Right lobe of liver (tissue), 6 donors: ENCODE data around the gene RASSF8. TPM values are rescaled to one million over a fixed set of nuclear protein-coding genes. Genes with fewer than 3 reads are reported as not detected.

Experiments
- ATAC-seq, 4 donors: fragments of 200-7000 bp; cut with Tn5 transposase; one replicate each; pipeline ENCODE4 v1.9.1; 2020; ENCODE audit warnings: mild to moderate bottlenecking in 4 of 4, moderate library complexity in 4 of 4
- DNase-seq, 3 donors: peaks; one replicate each; pipeline ENCODE4 v3.0.0-alpha.2; 2020
- H3K27ac ChIP-seq, 3 donors: fragments of 200-600 bp; one replicate each; pipeline ENCODE4 v1.8.0; 2022
- H3K27me3 ChIP-seq, 2 donors: fragments of 200-600 bp; one replicate each; pipeline ENCODE4 v1.8.0; 2022
- H3K36me3 ChIP-seq, 4 donors: fragments of 200-600 bp; sonication (generic) in 1 of 4; one replicate each; pipeline versions ENCODE4 v1.5.1 to v1.8.0; 2017 to 2022; ENCODE audit warnings: control low read depth in 1 of 4
- H3K4me1 ChIP-seq, 4 donors: fragments of 200-600 bp; sonication (generic) in 1 of 4; one replicate each; pipeline versions ENCODE4 v1.5.1 to v1.8.0; 2017 to 2022; ENCODE audit warnings: control low read depth in 1 of 4
- H3K4me3 ChIP-seq, 3 donors: fragments of 200-600 bp; one replicate each; pipeline ENCODE4 v1.8.0; 2022
- H3K9me3 ChIP-seq, 4 donors: fragments of 200-600 bp; sonication (generic) in 1 of 4; one replicate each; pipeline versions ENCODE4 v1.5.1 to v1.8.0; 2017 to 2022; ENCODE audit warnings: control low read depth in 1 of 4
- CTCF ChIP-seq, 4 donors: fragments of 200-600 bp in 3 of 4; fragments of 450-650 bp in 1 of 4; IDR thresholded peaks; one replicate each; pipeline versions ENCODE4 v1.5.1 to v1.8.0; 2016 to 2022; ENCODE audit warnings: antibody characterized with exemption in 4 of 4, mild to moderate bottlenecking in 2 of 4
- POLR2A ChIP-seq: fragments of 450-650 bp; IDR thresholded peaks from one replicate; pipeline ENCODE4 v1.6.1; 2017; ENCODE audit warnings: antibody characterized with exemption, mild to moderate bottlenecking
- WGBS: methylation state at CpG from one replicate; pipeline ENCODE4 v1.1.6; 2018; ENCODE audit warnings: low coverage, low lambda C conversion rate; ENCODE audit not compliant: insufficient coverage; ENCODE audit errors: missing lambda C conversion rate; 5-methylcytosine and 5-hydroxymethylcytosine counted together
- intact Hi-C, 2 donors: fragments of 100-400 bp; cut with DNase I; formaldehyde crosslinking; loops; one replicate each; pipeline versions ENCODE4 v1.11.2 to v1.14.1; 2022
- total RNA-seq, 6 experiments: library from RNA; depleted of rRNA in 2 of 6; stranded (reverse); fragments of >200 nt in 2 of 6; fragmentation: NEBNext Ultra II Directional in 3 of 6; extraction: Animal tissue kit (Norgen Biotek cat#: 25700) in 3 of 6; gene quantifications; one replicate each; pipeline versions ENCODE4 v1.1.0 to v1.2.4, GENCODE V29; 2016 to 2023
- donor health status: DM: no; HTN: yes; CAD: no.
- donor health status: DM: no; HTN: no; CAD: no.
- donor health status: DM: no; HTN: no; CAD: no.
- donor health status: DM: no; HTN: yes; CAD: no.
- donor health status: DM: no; HTN: yes; CAD: no.

RASSF8 gene
- total RNA-seq, 6 experiments from 2014 or later: 3.9 to 12.4 (median 7.3) TPM

DNA sequence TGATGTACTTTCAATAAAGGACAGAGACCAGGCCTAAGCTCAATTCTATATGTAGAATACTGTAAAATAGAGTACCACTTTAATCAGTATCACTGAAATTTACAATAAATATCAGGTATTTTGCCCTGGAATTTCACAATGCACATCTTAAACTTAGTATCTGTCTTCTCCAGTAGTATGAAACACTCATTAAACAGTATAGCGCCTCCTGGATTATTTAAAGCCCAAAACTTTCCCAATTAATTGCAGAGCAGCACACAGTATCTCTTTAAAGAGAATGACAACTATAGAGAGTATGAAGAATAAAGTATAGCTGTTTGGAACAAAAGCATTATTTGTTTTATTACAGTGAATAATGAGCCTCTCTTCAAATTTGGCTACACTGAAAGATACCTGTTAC, 86.1 kb downstream of the RASSF8 start:
- intact Hi-C loops: no loop called here
- Histone ChIP-seq H3K4me3 (no peak overlapping the region), H3K4me1 (no peaks in the 10 kb centered on the region), H3K27ac (no peak overlapping the region), H3K36me3 (no peaks in the 10 kb centered on the region), H3K9me3 (no peaks in the 10 kb centered on the region), H3K27me3 (no peaks in the 10 kb centered on the region)
- ATAC-seq (no peak), DNase-seq (no peak)
- WGBS: 94% methylated on average over 1 of the region's 1 CpG
- no peak for TF ChIP-seq POLR2A
- TF ChIP-seq CTCF (IDR thresholded peaks at IDR 0.05): no peak

DNA sequence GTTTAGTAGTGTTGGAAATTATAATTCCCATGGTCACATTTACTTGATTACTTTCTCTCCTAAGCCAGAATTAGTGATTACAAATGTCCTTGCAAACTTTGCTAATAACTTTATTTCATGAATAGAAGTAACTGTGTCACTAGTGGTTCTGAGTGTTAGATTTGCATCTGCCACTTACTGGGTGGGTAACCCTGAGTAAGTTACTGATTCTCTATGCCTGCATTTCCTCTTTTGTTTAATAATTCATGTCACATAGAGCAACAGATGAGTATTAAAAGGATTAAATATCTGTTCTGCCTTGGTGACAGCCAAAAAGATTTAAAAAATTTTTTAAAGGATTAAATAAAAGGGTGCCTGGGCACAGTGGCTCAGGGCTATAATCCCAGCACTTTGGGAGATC, 87.7 kb downstream of the RASSF8 start:
- Histone ChIP-seq H3K9me3 (no peaks in the 10 kb centered on the region), H3K36me3 (no peaks in the 10 kb centered on the region), H3K4me1 (no peaks in the 10 kb centered on the region), H3K27me3 (no peaks in the 10 kb centered on the region), H3K4me3 (no peak overlapping the region), H3K27ac (no peak overlapping the region)
- ATAC-seq (no peak), DNase-seq (no peak)
- no peak for TF ChIP-seq CTCF (IDR thresholded peaks at IDR 0.05)
- no peak for TF ChIP-seq POLR2A
- intact Hi-C loops: no loop called here

- Histone ChIP-seq H3K4me1 (no peaks in the 10 kb centered on the region), H3K9me3 (no peaks in the 10 kb centered on the region), H3K27me3 (no peaks in the 10 kb centered on the region), H3K27ac (no peak overlapping the region), H3K36me3 (no peaks in the 10 kb centered on the region), H3K4me3 (no peak overlapping the region)
- DNase-seq (no peak), ATAC-seq (no peak)
- intact Hi-C loops: no loop called here
- no peak for TF ChIP-seq CTCF (IDR thresholded peaks at IDR 0.05)
- 75% methylated on average over 1 of the region's 1 CpG for WGBS
These were observed 88.4 kb downstream of the RASSF8 start for GRCh38 chr12:26046906-26047305.

GRCh38 chr12:26047401-26048226, 89.1 kb downstream of the RASSF8 start:
- ATAC-seq: no peak
- Histone ChIP-seq H3K27ac (no peak overlapping the region), H3K36me3 (no peaks in the 10 kb centered on the region), H3K9me3 (no peaks in the 10 kb centered on the region), H3K27me3 (no peaks in the 10 kb centered on the region), H3K4me3 (no peak overlapping the region), H3K4me1 (no peaks in the 10 kb centered on the region)
- DNase-seq: no peak
- TF ChIP-seq CTCF (IDR thresholded peaks at IDR 0.05): no peak
- no peak for TF ChIP-seq POLR2A
- 94% methylated on average over 5 of the region's 9 CpGs for WGBS
- intact Hi-C loops: no loop called here
